Gastroesophageal sphincter (tissue), 4 donors: ENCODE results near the gene TBKBP1. TPM values are rescaled to one million over a fixed set of nuclear protein-coding genes. Genes with fewer than 3 reads are reported as not detected.
A peak's percentile ranks its signal among the peaks of the same experiment; 100 is the strongest.

ENCODE experiments used
- ATAC-seq: fragments of 150-250 bp; one replicate; pipeline ENCODE4 v1.9.1; 2016; ENCODE audit warnings: mild to moderate bottlenecking, moderate library complexity
- H3K27ac ChIP-seq, 4 donors: fragments of 200-600 bp; sonication (generic) in 3 of 4; 1 replicate in 3 of 4; 2 replicates in 1 of 4; pipeline ENCODE4 v1.5.1; 2016 to 2019
- H3K27me3 ChIP-seq: fragments of 200-600 bp; sonication (generic); one replicate; pipeline ENCODE4 v1.5.1; 2019
- H3K36me3 ChIP-seq, 2 donors: fragments of 200-600 bp; sonication (generic); one replicate each; pipeline ENCODE4 v1.5.1; 2019; ENCODE audit warnings: control low read depth in 1 of 2
- H3K4me1 ChIP-seq, 3 donors: fragments of 200-600 bp; sonication (generic); 1 replicate in 2 of 3; 2 replicates in 1 of 3; pipeline ENCODE4 v1.5.1; 2016 to 2019; ENCODE audit warnings: control low read depth in 2 of 3
- H3K4me3 ChIP-seq, 2 donors: fragments of 200-600 bp; sonication (generic); one replicate each; pipeline ENCODE4 v1.5.1; 2019; ENCODE audit warnings: mild to moderate bottlenecking in 1 of 2, moderate library complexity in 1 of 2
- H3K9me3 ChIP-seq, 3 donors: fragments of 200-600 bp; sonication (generic); one replicate each; pipeline ENCODE4 v1.5.1; 2017 to 2019; ENCODE audit warnings: control low read depth in 2 of 3
- EP300 ChIP-seq: sonication (generic); formaldehyde crosslinking; IDR thresholded peaks from one replicate; pipeline ENCODE4 v1.6.1; 2017; ENCODE audit warnings: antibody characterized with exemption, mild to moderate bottlenecking
- POLR2A ChIP-seq, 2 donors: fragments of 450-650 bp; IDR thresholded peaks; one replicate each; pipeline ENCODE4 v1.6.1; 2017; ENCODE audit warnings: antibody characterized with exemption in 2 of 2, mild to moderate bottlenecking in 2 of 2, moderate library complexity in 1 of 2
- POLR2AphosphoS5 ChIP-seq: sonication (generic); formaldehyde crosslinking; IDR thresholded peaks from one replicate; pipeline ENCODE4 v1.6.1; 2017; ENCODE audit warnings: antibody characterized with exemption
- WGBS, 2 donors: methylation state at CpG; one replicate each; pipeline ENCODE4 v1.1.5; 2018; ENCODE audit warnings: low coverage in 1 of 2; 5-methylcytosine and 5-hydroxymethylcytosine counted together
- total RNA-seq, 4 donors: library from RNA; depleted of rRNA; stranded (reverse); fragments of >200 nt; gene quantifications; one replicate each; pipeline ENCODE4 v1.1.0, GENCODE V29; 2016
- TF ChIP-seq, protein P1 (sequence below), 4 experiments: fragments of 200-600 bp in 2 of 4; fragments of 450-650 bp in 2 of 4; sonication (generic) in 1 of 4; IDR thresholded peaks; one replicate each; pipeline ENCODE4 v1.5.1; 2017 to 2019; ENCODE audit warnings: antibody characterized with exemption in 4 of 4, mild to moderate bottlenecking in 2 of 4, moderate library complexity in 2 of 4

The TBKBP1 gene
- total RNA-seq, 4 donors from 2014 or later, result 13.9 to 25.1 (median 18.0) TPM

DNA sequence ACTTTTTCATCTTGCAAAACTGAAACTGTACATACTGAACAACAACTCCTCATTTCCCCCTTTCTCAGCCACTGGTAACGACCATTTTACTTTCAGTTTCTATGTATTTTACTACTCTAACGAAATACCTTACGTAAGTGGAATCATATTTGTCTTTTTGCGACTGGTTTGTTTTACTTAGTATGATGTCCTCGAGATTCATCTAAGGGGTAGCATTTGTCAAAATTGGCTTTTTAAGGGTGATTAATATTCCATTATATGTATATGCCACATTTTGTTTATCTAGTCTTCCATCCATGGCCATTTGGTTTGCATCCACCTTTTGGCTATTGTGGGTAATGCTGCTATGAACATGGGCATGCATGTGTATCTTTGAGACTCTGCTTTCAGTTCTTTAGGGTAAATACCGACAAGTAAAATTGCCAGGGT, 33.9 kb upstream of the TBKBP1 start:
- ATAC-seq, result no peak
- TF ChIP-seq EP300, result no peak
- TF ChIP-seq, protein P1, sequence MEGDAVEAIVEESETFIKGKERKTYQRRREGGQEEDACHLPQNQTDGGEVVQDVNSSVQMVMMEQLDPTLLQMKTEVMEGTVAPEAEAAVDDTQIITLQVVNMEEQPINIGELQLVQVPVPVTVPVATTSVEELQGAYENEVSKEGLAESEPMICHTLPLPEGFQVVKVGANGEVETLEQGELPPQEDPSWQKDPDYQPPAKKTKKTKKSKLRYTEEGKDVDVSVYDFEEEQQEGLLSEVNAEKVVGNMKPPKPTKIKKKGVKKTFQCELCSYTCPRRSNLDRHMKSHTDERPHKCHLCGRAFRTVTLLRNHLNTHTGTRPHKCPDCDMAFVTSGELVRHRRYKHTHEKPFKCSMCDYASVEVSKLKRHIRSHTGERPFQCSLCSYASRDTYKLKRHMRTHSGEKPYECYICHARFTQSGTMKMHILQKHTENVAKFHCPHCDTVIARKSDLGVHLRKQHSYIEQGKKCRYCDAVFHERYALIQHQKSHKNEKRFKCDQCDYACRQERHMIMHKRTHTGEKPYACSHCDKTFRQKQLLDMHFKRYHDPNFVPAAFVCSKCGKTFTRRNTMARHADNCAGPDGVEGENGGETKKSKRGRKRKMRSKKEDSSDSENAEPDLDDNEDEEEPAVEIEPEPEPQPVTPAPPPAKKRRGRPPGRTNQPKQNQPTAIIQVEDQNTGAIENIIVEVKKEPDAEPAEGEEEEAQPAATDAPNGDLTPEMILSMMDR (IDR thresholded peaks at IDR 0.05), result peak in 1 of 4 experiments; percentile 4
- no peak for TF ChIP-seq POLR2A (IDR thresholded peaks at IDR 0.05)
- TF ChIP-seq POLR2AphosphoS5, result no peak
- Histone ChIP-seq H3K27me3 (no peaks in the 10 kb centered on the region), H3K9me3 (no peaks in the 10 kb centered on the region), H3K4me1 (peaks cover 0 to 41% (median under 1%) of the 10 kb centered on the region in 3 donors), H3K27ac (no peak overlapping the region), H3K36me3 (peaks cover 20 to 100% of the 10 kb centered on the region in 2 donors), H3K4me3 (no peak overlapping the region)
- 41 to 54% methylated on average over 6 of the region's 6 CpGs for WGBS, 2 donors

DNA sequence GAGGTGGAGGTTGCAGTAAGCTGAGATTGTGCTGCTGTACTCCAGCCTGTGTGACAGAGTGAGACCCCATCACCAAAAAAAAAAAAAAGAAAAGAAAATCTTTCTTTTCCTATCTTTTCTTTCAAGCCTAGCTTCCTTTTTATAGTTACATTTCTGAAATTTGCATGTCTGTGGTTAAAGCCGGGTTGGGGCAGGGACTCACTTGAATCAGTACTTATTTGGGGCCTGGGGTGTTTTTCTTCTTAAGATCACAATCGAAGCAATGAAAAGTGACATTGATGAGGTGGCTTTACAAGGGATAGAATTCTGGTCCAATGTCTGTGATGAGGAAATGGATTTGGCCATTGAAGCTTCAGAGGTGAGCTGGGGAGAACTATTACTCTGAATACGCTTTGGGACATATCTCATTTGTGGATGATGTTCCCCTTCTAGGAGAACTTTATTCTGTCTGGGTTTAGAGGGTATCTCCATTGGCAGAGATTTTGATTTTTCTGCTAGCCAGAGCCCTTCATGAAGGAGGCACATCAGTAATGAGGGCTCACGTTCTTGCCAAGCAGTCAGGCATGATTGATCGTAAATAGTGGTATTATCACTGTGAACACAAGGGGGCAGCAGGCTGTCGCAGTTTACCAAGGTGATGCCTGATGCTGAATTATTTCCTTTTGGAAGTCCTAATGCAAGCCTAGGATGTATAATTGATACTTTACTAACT, 29.9 kb upstream of the TBKBP1 start:
- ATAC-seq, result peak; percentile 53
- no peak for TF ChIP-seq POLR2A (IDR thresholded peaks at IDR 0.05)
- TF ChIP-seq, protein P1 (IDR thresholded peaks at IDR 0.05), result peak; percentile 55 to 73 (median 72)
- peak; percentile 30 for TF ChIP-seq POLR2AphosphoS5
- TF ChIP-seq EP300, result no peak
- Histone ChIP-seq H3K27ac (no peak overlapping the region), H3K4me1 (peaks cover 0 to 22% (median 0%) of the 10 kb centered on the region in 3 donors), H3K4me3 (no peak overlapping the region), H3K36me3 (peaks cover 8 to 98% of the 10 kb centered on the region in 2 donors), H3K27me3 (no peaks in the 10 kb centered on the region), H3K9me3 (no peaks in the 10 kb centered on the region)
- 41 to 85% methylated on average over 3 to 6 of the region's 6 CpGs for WGBS, 2 donors

DNA sequence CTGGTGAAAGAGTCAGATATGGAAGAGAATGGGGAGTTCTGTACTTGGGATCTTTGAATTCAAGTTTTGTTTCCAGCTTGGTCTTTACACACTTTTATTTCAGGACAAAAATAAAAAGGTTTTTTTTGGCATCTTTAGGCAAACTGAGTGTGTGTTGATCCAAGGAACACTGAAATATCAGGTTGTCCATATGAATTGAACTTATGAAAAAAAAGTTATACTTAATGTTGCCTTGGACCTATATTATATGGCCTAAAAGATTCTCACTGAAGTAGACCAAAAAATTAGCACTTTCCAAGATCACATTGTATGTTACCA, 29.4 kb upstream of the TBKBP1 start:
- Histone ChIP-seq H3K27me3 (no peaks in the 10 kb centered on the region), H3K9me3 (no peaks in the 10 kb centered on the region), H3K36me3 (peaks cover 8 to 98% of the 10 kb centered on the region in 2 donors), H3K27ac (no peak overlapping the region), H3K4me3 (no peak overlapping the region), H3K4me1 (peaks cover 0 to 19% (median 0%) of the 10 kb centered on the region in 3 donors)
- no peak for ATAC-seq
- TF ChIP-seq POLR2AphosphoS5, result no peak
- TF ChIP-seq, protein P1 (IDR thresholded peaks at IDR 0.05), result no peak
- no peak for TF ChIP-seq EP300
- TF ChIP-seq POLR2A (IDR thresholded peaks at IDR 0.05), result no peak

DNA sequence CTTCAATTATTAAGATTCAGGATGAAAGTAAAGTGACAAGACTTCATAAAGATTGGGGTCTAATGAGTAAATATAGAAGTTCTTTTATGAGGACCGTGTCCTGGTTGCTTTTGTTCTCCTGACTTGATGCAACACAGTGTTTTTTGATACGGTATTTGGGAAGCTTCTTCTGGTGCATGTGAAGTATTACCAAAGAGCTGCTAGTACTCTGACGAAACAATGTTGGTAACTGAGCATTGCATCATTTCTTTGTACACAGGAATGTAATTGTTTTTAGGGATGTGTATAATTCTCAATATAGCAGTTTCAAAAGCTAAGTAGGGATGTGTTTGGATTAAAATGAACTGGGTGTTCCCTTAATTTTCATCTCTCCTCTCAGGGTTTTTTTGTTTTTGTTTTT, 28.3 kb upstream of the TBKBP1 start:
- WGBS, 2 donors, result 74 to 76% methylated on average over 3 of the region's 3 CpGs
- no peak overlapping the region for H3K4me3 ChIP-seq
- no peak overlapping the region for H3K27ac ChIP-seq
- H3K4me1 ChIP-seq, result peaks cover 0 to 10% (median 0%) of the 10 kb centered on the region in 3 donors
- H3K9me3 ChIP-seq, result no peaks in the 10 kb centered on the region
- no peaks in the 10 kb centered on the region for H3K27me3 ChIP-seq
- TF ChIP-seq POLR2AphosphoS5 (no peak), EP300 (no peak), POLR2A (IDR thresholded peaks at IDR 0.05) (no peak)
- TF ChIP-seq, protein P1 (IDR thresholded peaks at IDR 0.05), result no peak
- peak; percentile 58 for ATAC-seq
- peaks cover 13 to 98% of the 10 kb centered on the region in 2 donors for H3K36me3 ChIP-seq

DNA sequence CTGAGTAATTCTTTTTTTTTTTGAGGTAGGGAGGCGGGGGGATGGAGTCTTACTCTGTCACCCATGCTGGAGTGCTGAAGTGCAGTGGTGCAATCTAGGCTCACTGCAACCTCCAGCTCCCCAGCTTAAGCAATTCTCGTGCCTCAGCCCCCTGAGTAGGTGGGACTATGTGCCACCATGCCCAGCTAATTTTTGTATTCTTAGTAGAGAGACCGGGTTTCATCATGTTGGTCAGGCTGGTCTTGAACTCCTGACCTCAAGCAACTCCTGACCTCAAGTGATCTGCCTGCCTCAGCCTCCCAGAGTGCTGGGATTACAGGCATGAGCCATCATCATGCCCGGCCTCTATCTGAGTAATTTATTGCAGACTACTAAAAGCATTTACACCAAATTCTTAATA, 24.9 kb upstream of the TBKBP1 start:
- Histone ChIP-seq H3K27me3 (no peaks in the 10 kb centered on the region), H3K36me3 (peaks cover 17 to 98% of the 10 kb centered on the region in 2 donors), H3K27ac (no peak overlapping the region), H3K4me1 (peaks cover 0 to 4% (median 0%) of the 10 kb centered on the region in 3 donors), H3K4me3 (no peak overlapping the region), H3K9me3 (no peaks in the 10 kb centered on the region)
- WGBS, 2 donors, result 86 to 89% methylated on average over 2 to 3 of the region's 4 CpGs
- TF ChIP-seq, protein P1 (IDR thresholded peaks at IDR 0.05), result no peak
- TF ChIP-seq POLR2AphosphoS5 (no peak), EP300 (no peak), POLR2A (IDR thresholded peaks at IDR 0.05) (no peak)
- no peak for ATAC-seq
